Measurements from ENCODE around the gene OR2B2.

Gene OR2B2

GRCh38 chr6:27866357-27867050 lies 45.7 kb downstream of the OR2B2 start:
- no peak for DNase-seq (ENCODE audit: low spot score)

- DNase-seq (ENCODE audit: low spot score), result no peak
Observed at GRCh38 chr6:27865850-27866356, 46.3 kb downstream of the OR2B2 start.

- peak; percentile 79 for DNase-seq (ENCODE audit: low spot score)
Observed at GRCh38 chr6:27864906-27865849, 47.0 kb downstream of the OR2B2 start.

- no peak for DNase-seq (ENCODE audit: low spot score)
Observed at GRCh38 chr6:27863962-27864905, 48.0 kb downstream of the OR2B2 start.

- DNase-seq (ENCODE audit: low spot score), result peak; percentile 45
Observed at GRCh38 chr6:27862396-27863066, 49.7 kb downstream of the OR2B2 start.

GRCh38 chr6:27861861-27862260 lies 50.3 kb downstream of the OR2B2 start:
- DNase-seq (ENCODE audit: low spot score), result no peak

- no peak for DNase-seq (ENCODE audit: low spot score)
Observed at GRCh38 chr6:27861276-27861840, 50.8 kb downstream of the OR2B2 start.
